Keratinocyte (primary cell): ENCODE measurements around the gene SLF2.

ENCODE experiments used
- CTCF ChIP-seq, 3 experiments: IDR thresholded peaks in 1 of 3; conservative IDR thresholded peaks in 1 of 3; optimal IDR thresholded peaks in 1 of 3; 2 replicates in 2 of 3; 3 replicates in 1 of 3; pipeline versions ENCODE3 to v1.5.1; 2011; ENCODE audit warnings: low read length in 3 of 3, mild to moderate bottlenecking in 3 of 3, moderate library complexity in 2 of 3, control low read depth in 1 of 3, inconsistent platforms in 1 of 3; ENCODE audit not compliant: insufficient read depth in 2 of 3; ENCODE audit errors: extremely low read depth in 1 of 3
- EZH2 ChIP-seq: IDR thresholded peaks from one replicate; pipeline ENCODE4 v1.6.1; 2012; ENCODE audit warnings: inconsistent platforms, mild to moderate bottlenecking, low read length, moderate library complexity

GRCh38 chr10:100875484-100876166 is 37.1 kb upstream of the SLF2 start:
- TF ChIP-seq CTCF (optimal IDR thresholded peaks at IDR 0.05 in 1 of 3, IDR thresholded peaks at IDR 0.05 in 1 of 3, conservative IDR thresholded peaks at IDR 0.05 in 1 of 3; ENCODE audit: extremely low read depth in 1 of 3, insufficient read depth in 2 of 3, low read length in 3 of 3), result no peak
- no peak for TF ChIP-seq EZH2
